ENCODE measurements around the gene EIF3M. TPM values are rescaled to one million over a fixed set of nuclear protein-coding genes. Genes with fewer than 3 reads are reported as not detected.

EIF3M gene
- total RNA-seq: 100 to 1,000 TPM; 459 to 466 TPM

DNA sequence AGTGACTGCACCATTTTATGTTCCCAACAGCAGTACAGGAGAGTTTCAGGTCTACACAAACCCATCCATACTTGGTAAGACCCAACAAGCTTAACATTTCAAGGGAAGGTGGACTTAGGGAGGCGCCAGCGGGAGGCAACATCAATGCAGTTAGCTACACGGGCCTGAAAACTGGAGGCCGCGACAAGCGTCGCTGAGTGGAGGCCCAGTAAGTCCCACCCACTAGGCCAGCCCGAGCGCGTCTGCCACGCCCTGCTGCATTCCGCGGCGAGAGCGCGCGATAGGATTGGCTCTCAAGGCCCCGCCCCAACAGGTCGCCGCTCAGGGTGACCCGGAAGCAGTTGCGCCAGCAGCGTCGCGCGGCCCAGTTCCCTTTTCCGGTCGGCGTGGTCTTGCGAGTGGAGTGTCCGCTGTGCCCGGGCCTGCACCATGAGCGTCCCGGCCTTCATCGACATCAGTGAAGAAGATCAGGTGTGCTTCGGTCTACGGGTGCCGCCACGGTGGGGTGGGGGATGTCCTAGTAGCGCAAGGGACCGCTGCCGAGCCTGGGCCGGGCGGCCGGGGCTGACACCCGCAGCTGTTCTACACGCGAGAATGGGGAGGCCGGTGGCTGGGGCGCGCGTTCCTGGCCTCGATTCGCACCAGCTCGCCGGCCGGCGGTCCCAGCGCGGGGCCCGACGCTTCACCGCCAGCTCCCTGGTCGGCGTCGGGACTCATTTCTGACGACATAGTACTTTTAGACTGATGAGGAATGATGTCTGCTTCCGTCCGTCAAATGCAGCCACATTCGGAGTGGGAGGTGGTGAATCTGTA, at the start of gene EIF3M:
EIF3M (plus strand) TSS at position 373 of the 813 bp plus-strand sequence; CDS start at position 430, 57 bp downstream.
- Mint-ChIP-seq H3K27ac (peak within 1 kb of the TSS; percentile 97), H3K4me1 (peaks cover 30% of the 10 kb centered on the region), H3K27me3 (no peaks in the 10 kb centered on the region), H3K4me3 (peak within 1 kb of the TSS; percentile 94), H3K9me3 (no peaks in the 10 kb centered on the region), H3K36me3 (peaks cover 41% of the 10 kb centered on the region)
- DNase-seq: peak; percentile 97

DNA sequence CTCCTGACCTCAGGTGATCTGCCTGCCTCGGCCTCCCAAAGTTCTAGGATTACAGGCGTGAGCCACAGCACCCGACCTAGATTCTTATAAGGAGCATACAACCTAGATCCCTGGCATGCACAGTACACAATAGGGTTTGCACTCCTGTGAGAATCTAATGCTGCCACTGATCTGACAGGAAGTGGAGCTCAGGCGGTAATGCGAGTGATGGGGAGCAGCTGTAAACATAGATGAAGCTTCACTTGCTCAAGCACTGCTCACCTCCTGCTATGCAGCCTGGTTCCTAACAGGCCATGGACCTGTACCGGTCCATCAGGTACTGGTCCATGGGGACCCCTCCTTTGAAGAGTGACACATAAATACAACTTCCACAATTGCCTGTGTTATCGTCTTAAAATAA, 44.8 kb upstream of the EIF3M start:
- Mint-ChIP-seq H3K4me1 (no peaks in the 10 kb centered on the region), H3K4me3 (no peak overlapping the region), H3K9me3 (peaks cover 4% of the 10 kb centered on the region), H3K27me3 (peaks cover 7% of the 10 kb centered on the region), H3K36me3 (no peaks in the 10 kb centered on the region), H3K27ac (no peak overlapping the region)
- DNase-seq: no peak

DNA sequence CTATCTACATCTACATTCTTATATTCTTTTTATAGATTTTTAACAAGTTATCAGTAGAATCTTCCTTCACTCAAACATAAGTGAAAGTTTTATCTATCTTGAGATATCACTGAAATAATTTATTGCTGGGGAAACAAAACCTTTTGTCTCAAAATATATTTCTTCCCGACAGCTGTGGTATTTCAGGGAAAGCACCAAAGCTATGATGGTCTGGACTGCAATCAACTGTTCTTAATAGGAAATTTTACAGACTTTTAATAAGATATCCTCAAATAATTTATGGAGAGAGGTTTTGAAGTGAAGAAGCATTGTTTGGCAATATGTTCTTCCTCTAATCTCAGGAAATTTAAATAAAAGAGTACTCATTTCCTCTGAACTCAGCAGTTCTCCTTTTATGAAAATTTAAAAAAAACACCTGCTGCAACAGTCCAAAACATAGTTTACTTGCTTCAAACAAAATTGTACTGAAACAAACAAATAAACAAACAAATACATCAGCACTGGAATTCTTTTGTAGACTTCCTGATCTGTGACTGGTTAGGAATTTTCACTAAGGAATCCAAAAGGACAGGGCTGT, 33.9 kb upstream of the EIF3M start:
- Mint-ChIP-seq H3K9me3 (peaks cover 3% of the 10 kb centered on the region), H3K27me3 (peaks cover 5% of the 10 kb centered on the region), H3K4me1 (no peaks in the 10 kb centered on the region), H3K4me3 (no peak overlapping the region), H3K36me3 (no peaks in the 10 kb centered on the region), H3K27ac (no peak overlapping the region)
- no peak for DNase-seq

DNA sequence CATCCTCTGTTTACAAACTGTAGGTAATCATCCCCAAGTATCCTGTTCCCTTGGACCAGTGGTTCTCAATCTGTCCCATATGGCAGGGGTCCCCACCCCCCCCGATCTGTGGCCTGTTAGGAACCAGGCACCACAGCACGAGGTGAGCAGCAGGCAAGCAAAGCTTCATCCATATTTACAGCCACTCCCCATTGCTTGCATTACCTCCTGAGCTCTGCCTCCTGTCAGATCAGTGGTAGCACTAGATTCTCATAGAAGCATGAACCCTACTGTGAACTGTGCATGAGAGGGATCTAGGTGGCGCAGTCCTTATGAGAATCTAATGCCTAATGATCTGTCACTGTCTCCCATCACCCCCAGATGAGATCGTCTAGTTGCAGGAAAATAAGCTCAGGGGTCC, 33.4 kb upstream of the EIF3M start:
- H3K36me3 Mint-ChIP-seq: no peaks in the 10 kb centered on the region
- H3K4me1 Mint-ChIP-seq: no peaks in the 10 kb centered on the region
- no peak for DNase-seq
- no peak overlapping the region for H3K27ac Mint-ChIP-seq
- peaks cover 3% of the 10 kb centered on the region for H3K9me3 Mint-ChIP-seq
- no peak overlapping the region for H3K4me3 Mint-ChIP-seq
- peaks cover 5% of the 10 kb centered on the region for H3K27me3 Mint-ChIP-seq

DNA sequence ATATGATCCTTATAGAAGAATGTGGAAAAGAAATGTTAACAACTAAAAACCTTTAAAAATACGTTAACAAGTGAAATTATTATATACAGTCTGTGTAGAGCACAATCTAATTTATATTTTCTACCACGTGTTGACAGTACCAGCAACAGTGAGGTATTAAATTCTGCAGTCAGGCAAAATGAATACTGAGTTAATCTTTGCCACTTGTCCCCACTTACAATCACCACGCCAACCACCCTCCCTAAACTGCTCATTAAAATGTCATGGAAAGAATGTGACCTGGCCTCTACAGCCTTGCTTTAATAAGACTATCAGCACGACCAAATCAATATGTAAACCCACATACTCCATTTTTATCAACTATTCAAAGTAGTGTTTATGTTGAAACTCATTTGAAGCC, 28.5 kb upstream of the EIF3M start:
- Mint-ChIP-seq H3K4me3 (no peak overlapping the region), H3K9me3 (no peaks in the 10 kb centered on the region), H3K27me3 (no peaks in the 10 kb centered on the region), H3K27ac (no peak overlapping the region), H3K4me1 (no peaks in the 10 kb centered on the region), H3K36me3 (no peaks in the 10 kb centered on the region)
- no peak for DNase-seq

DNA sequence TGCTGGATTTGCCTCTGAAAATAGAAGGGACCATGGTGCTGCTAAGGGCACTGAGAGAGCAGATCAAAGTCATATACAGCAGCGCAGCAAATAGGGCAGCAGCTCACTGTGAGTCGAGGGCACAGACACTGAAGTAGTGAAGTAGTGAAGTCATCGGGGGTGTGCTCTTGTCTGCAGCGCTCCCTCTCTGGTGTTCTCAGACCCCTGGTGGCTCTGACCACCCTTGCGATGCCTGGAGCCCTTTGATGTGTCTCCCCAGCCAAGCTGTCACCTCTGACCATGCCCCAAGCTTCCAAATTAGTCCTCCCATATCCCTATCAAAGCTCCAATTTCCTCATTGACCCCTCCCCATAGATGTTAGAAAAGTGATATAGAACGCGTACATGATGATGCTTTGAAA, 27.7 kb upstream of the EIF3M start:
- no peak for DNase-seq
- Mint-ChIP-seq H3K4me3 (no peak overlapping the region), H3K9me3 (no peaks in the 10 kb centered on the region), H3K4me1 (no peaks in the 10 kb centered on the region), H3K36me3 (no peaks in the 10 kb centered on the region), H3K27ac (no peak overlapping the region), H3K27me3 (no peaks in the 10 kb centered on the region)

DNA sequence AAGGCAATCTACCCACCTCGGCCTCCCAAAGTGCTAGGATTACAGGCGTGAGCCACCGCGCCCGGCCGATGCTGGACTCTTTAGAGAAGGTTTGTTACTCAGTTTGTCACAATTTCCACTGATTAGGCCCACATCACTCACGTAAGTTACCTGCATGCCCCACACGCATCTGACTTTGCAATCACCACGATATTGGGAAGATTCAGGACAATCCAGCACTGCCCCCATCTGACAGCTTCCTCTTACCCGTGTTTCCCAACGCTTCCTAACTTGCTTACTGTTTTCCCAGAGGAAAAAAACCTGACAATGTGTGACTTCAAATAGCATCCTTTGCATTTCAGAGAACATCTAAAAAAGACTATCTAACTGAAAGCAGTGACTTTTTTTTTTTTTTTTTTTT, 21.8 kb upstream of the EIF3M start:
- Mint-ChIP-seq H3K4me1 (peaks cover 7% of the 10 kb centered on the region), H3K36me3 (no peaks in the 10 kb centered on the region), H3K27me3 (no peaks in the 10 kb centered on the region), H3K27ac (no peak overlapping the region), H3K9me3 (no peaks in the 10 kb centered on the region), H3K4me3 (no peak overlapping the region)
- DNase-seq: no peak

DNA sequence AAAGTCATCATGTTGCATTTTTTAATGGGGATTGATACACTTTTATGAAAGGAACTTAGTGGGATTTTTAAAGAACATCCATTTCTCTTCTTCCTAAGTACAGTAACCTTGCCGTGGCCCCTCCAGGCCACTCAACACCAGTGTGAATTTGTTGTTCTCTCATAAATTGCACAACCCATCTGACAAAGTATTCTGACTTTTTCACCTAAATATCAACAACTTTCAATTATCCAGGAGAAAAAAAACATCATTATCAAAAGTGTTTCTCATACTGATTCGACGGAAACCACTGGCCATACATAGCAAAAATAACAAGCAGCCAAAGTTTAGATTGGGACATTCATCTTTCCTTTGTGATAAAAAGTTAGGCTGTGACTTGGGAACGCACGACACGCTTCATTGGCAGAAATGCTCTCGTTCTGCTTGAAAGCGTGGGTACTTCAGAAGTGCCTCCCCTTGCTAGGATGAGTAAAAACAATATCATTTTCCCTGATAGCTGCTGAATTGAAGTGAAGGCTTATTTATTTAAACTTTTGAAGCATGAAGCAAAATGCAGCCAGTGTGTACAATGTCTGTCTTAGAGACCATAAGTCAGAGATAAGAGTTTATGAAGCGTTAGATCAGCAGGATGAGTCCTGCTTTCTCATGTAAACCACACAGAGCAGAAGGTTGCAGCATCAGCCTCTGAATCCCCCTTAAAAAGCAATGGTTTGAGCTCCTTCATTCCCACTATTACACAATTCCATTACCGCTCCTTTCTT, 20.6 kb upstream of the EIF3M start:
- Mint-ChIP-seq H3K4me1 (peaks cover 11% of the 10 kb centered on the region), H3K9me3 (no peaks in the 10 kb centered on the region), H3K4me3 (no peak overlapping the region), H3K27me3 (no peaks in the 10 kb centered on the region), H3K27ac (no peak overlapping the region), H3K36me3 (no peaks in the 10 kb centered on the region)
- DNase-seq: no peak

DNA sequence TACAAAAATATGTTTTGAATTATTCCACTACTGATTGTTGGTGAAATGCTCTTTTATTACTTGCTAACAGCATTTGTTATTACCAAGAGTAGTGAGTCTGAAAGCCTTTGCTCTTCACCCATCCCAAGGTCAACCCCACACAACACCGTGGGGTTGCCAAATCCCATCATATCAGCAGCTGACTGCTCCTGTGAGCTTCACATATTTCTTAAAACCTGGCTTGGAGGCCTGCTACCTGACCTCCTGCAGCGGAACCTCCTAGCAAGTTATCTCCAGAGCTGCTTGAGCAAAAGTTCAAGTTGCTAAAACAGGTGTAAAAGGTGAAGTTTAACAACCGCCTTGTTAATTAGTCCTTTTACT, 20.1 kb upstream of the EIF3M start:
- Mint-ChIP-seq H3K9me3 (no peaks in the 10 kb centered on the region), H3K4me1 (peaks cover 11% of the 10 kb centered on the region), H3K27ac (no peak overlapping the region), H3K36me3 (no peaks in the 10 kb centered on the region), H3K27me3 (no peaks in the 10 kb centered on the region), H3K4me3 (no peak overlapping the region)
- no peak for DNase-seq

DNA sequence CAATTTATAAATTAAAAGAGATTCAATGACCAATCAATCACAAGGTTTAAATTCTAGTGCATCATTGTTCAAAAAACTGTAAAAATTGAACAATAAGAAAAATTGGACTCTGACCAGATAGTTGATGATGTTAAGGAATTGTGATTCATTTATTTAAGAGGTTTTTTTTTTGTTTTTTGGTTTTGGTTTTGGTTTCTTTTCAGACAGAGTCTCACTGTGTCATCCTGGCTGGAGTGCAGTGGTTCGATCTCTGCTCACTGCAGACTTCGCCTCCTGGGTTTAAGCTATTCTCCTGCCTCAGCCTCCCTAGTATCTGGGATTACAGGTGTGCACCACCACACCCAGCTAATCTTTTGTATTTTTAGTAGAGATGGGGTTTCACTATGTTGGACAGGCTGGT, 17.1 kb upstream of the EIF3M start:
- no peaks in the 10 kb centered on the region for H3K9me3 Mint-ChIP-seq
- H3K4me3 Mint-ChIP-seq: no peak overlapping the region
- no peak for DNase-seq
- H3K36me3 Mint-ChIP-seq: no peaks in the 10 kb centered on the region
- peaks cover 11% of the 10 kb centered on the region for H3K4me1 Mint-ChIP-seq
- H3K27me3 Mint-ChIP-seq: peaks cover 5% of the 10 kb centered on the region
- H3K27ac Mint-ChIP-seq: no peak overlapping the region

DNA sequence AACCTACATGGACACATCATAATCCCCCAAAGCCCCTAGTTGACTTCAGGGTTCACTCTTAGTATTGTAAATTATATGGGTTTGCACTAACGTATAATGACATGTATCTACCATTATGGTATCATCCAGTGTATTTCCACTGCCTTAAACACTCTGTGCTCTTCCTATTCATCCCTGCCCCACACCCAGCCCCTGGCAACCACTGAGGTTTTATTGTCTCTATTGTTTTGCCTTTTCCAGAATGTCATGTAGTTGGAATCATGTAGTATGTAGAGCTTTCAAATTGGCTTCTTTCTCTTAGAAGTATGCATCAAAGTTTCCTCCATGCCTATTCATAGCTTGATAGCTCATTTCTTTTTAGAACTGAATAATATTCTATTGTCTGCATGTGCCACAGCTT, 16.5 kb upstream of the EIF3M start:
- Mint-ChIP-seq H3K4me3 (no peak overlapping the region), H3K9me3 (no peaks in the 10 kb centered on the region), H3K27ac (no peak overlapping the region), H3K27me3 (peaks cover 7% of the 10 kb centered on the region), H3K36me3 (no peaks in the 10 kb centered on the region), H3K4me1 (peaks cover 11% of the 10 kb centered on the region)
- DNase-seq: no peak

DNA sequence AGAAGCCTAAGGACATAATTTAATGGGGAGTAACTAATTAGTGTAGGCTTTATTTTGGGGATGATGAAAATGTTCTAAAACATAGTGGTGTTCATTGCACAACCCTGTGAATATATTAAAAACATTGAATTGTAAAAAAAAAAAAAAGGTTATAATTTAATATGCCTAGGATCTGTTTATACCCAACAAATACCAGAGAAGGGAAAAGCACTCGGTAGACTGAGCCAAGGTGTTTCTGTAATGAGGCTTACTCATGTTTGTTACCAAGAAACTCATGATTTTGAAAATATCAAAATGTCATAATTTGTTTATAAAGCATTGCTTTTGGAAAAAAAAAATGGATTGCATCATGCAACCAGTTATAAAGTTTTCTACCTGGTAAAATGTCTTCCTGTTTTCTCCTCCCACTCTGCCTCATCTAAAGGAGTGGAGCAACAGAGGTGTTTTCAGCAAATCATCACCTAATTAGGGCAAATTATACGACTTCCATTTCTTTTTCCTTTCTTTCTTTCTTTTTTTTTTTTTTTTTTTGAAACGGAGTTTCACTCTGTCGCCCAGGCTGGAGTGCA, 14.2 kb upstream of the EIF3M start:
- H3K9me3 Mint-ChIP-seq: no peaks in the 10 kb centered on the region

DNA sequence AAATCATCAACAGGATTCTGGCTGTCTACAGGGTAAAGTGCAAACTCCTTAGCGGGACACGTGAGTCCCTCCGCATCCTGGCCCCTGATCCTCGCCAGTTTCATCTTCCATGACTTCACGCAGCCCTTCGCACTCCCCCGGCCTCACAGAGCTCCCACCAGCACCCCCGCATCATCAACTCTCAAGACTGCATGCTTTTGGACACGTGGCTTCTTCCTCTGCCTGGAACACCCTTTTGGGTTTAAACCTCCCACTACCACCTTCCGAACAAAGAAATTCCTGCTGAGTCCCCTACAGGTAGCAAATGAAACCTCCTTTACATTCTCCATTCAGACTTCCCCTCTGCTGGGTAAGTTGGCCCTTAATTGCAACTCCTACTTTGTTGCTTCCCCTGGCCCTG, 12.6 kb upstream of the EIF3M start:
- H3K27me3 Mint-ChIP-seq: peaks cover 10% of the 10 kb centered on the region
- peaks cover 1% of the 10 kb centered on the region for H3K36me3 Mint-ChIP-seq
- peaks cover 11% of the 10 kb centered on the region for H3K4me1 Mint-ChIP-seq
- DNase-seq: no peak
- H3K4me3 Mint-ChIP-seq: no peak overlapping the region
- no peak overlapping the region for H3K27ac Mint-ChIP-seq
- H3K9me3 Mint-ChIP-seq: no peaks in the 10 kb centered on the region

More for the DNA sequence above, 14.2 kb upstream of the EIF3M start:
- Mint-ChIP-seq H3K27ac (no peak overlapping the region), H3K36me3 (peaks cover 1% of the 10 kb centered on the region), H3K4me3 (no peak overlapping the region), H3K4me1 (peaks cover 11% of the 10 kb centered on the region), H3K27me3 (peaks cover 10% of the 10 kb centered on the region)
- no peak for DNase-seq

DNA sequence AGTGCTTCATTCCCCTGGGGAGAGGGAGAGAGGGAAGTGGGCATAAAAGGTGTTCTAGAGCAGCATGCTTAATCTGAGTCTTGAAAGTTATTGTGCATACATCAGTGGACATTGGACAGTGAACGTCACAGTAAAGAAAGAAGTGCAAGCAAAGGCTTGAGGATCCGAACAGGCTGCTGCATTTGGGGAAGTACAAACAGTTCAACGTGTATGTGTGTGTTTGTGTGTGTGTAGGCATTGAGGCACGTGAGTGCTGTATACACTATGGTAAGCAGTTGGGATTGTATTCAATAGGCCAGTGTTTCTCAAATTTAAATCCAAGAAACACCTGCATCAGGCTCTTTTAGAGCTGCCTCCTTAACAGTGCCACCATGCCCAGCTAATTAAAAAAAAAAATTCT, 10.4 kb upstream of the EIF3M start:
- DNase-seq: no peak
- H3K4me1 Mint-ChIP-seq: no peaks in the 10 kb centered on the region
- peaks cover 10% of the 10 kb centered on the region for H3K27me3 Mint-ChIP-seq
- no peak overlapping the region for H3K4me3 Mint-ChIP-seq
- H3K36me3 Mint-ChIP-seq: peaks cover 1% of the 10 kb centered on the region
- no peak overlapping the region for H3K27ac Mint-ChIP-seq
- H3K9me3 Mint-ChIP-seq: no peaks in the 10 kb centered on the region

DNA sequence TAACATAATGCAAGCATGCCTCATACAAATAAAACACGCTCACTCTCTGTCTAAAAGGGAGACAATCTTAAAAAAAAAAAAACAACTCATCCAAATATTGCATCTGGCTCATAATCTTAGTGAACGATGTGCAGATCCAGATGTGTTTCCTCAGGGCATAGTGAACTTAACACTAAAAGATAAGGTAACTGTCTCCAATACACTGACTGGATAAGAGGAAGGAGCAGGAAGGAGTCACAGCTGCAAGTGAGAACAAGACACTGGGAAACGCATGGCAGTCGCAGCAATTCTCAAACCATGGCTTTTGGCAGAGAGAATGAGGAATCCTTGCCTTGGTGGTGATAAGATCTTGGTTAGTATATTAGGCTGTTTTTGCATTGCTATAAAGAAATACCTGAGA, 9.2 kb upstream of the EIF3M start:
- Mint-ChIP-seq H3K27me3 (peaks cover 10% of the 10 kb centered on the region), H3K4me1 (no peaks in the 10 kb centered on the region), H3K36me3 (peaks cover 1% of the 10 kb centered on the region), H3K4me3 (no peak overlapping the region), H3K9me3 (no peaks in the 10 kb centered on the region), H3K27ac (no peak overlapping the region)
- DNase-seq: no peak
